ENCODE data around the gene WASF3.

GRCh38 chr13:26593661-26594060 lies 36.2 kb downstream of the WASF3 start:
- TF ChIP-seq, protein P1, sequence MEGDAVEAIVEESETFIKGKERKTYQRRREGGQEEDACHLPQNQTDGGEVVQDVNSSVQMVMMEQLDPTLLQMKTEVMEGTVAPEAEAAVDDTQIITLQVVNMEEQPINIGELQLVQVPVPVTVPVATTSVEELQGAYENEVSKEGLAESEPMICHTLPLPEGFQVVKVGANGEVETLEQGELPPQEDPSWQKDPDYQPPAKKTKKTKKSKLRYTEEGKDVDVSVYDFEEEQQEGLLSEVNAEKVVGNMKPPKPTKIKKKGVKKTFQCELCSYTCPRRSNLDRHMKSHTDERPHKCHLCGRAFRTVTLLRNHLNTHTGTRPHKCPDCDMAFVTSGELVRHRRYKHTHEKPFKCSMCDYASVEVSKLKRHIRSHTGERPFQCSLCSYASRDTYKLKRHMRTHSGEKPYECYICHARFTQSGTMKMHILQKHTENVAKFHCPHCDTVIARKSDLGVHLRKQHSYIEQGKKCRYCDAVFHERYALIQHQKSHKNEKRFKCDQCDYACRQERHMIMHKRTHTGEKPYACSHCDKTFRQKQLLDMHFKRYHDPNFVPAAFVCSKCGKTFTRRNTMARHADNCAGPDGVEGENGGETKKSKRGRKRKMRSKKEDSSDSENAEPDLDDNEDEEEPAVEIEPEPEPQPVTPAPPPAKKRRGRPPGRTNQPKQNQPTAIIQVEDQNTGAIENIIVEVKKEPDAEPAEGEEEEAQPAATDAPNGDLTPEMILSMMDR (conservative IDR thresholded peaks at IDR 0.05; ENCODE audit: low read depth, low read length): no peak
- no peak for TF ChIP-seq EZH2phosphoT487 (IDR thresholded peaks at IDR 0.05; ENCODE audit: borderline replicate concordance, low read length)

Measured in PC-3 (cell line).